HG03159 (cell line): Measurements from ENCODE around the gene GABRR3.

ENCODE experiments used
- ATAC-seq: cut with Tn5 transposase; IDR thresholded peaks from one replicate; pipeline ENCODE4 v1.9.1; 2021; ENCODE audit warnings: mild to moderate bottlenecking, moderate library complexity; ENCODE audit not compliant: unreplicated experiment

GABRR3 gene

GRCh38 chr3:98035208-98035607 lies at the start of gene GABRR3:
TSS of gene GABRR3 (minus strand) at chr3:98035315. CDS start at chr3:98034987, 328 bp downstream.
- no peak for ATAC-seq

DNA sequence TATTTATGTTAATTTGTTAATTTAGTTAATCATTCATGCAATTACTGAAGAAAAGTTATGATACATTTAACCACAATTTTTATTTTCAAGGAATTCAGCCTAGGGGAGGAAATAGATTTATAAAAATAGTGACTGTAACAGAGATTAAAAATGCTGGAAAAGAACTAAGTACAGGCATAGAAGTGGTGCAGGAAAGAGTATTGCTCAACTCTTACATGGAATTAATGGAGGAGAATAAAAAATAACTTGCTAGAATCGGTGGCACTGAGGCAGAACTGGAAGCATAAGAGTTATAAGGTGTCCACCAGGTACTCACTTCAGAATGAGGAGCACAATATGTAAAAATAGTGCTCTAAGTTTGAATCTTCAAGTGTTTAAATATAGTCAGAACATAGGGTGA lies 38.4 kb upstream of the GABRR3 start:
- no peak for ATAC-seq

DNA sequence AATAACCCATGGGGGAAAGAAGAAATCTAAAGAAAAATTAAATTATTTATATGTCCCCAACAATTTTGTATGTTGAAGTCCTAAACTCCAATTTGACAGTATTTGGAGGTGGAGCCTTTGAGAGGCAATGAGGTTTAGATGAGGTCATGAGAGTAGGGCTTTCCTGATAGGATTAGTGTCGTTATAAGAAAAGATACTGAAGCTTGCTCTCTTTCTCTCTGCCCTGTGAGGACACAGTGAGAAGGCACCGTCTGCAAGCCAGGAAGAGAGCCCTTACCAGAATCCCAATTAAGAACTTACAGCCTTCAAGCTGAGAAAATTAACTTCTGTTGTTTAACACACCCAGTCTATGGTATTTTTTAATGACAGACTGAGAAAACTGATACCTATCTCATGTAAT lies 35.7 kb upstream of the GABRR3 start:
- ATAC-seq = no peak

- ATAC-seq = no peak
Measured at GRCh38 chr3:98068824-98069223, 33.7 kb upstream of the GABRR3 start.

GRCh38 chr3:98058244-98058960 lies 23.3 kb upstream of the GABRR3 start:
- no peak for ATAC-seq

GRCh38 chr3:98057631-98058030 lies 22.5 kb upstream of the GABRR3 start:
- ATAC-seq = no peak

DNA sequence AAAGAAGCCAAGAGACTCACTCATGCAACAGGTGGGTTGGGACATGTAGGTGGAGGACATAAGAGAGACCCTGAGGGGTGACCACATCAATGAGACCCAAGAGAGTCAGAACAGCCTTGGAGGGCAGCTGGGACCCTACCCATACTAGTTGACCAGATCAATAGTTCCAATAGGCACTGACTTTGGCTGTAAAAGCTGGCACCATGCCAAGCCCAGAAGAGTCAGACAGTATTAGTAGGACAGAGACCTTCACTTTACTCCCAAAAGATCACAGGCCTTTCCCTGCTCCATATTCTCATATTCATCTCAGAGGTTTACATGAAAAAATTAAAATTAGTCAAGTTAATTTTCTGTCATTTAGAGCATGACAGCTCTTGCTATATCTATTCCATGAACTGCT lies 20.9 kb upstream of the GABRR3 start:
- ATAC-seq = no peak

GRCh38 chr3:98049271-98049670 lies 14.2 kb upstream of the GABRR3 start:
- ATAC-seq = no peak

- ATAC-seq = no peak
Measured at GRCh38 chr3:98048586-98048985, 13.5 kb upstream of the GABRR3 start.

DNA sequence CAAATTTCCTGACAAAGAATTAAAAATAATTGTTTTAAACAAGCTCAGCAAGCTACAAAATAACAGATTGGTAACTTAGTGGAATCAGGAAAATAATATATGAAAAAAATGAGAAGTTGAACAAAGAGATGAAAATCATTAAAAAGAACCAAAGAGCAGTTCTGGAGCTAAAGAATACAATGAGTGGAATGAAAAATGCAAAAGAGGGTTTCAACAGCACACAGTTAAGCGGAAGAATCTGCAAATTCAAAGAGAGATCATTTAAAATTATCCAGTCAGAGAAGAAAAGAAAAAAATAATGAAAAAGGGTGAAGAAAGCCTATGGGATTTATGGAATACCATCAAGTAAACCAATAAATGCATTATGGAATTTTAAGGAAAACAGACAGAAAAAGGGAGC lies 6.2 kb upstream of the GABRR3 start:
- no peak for ATAC-seq

DNA sequence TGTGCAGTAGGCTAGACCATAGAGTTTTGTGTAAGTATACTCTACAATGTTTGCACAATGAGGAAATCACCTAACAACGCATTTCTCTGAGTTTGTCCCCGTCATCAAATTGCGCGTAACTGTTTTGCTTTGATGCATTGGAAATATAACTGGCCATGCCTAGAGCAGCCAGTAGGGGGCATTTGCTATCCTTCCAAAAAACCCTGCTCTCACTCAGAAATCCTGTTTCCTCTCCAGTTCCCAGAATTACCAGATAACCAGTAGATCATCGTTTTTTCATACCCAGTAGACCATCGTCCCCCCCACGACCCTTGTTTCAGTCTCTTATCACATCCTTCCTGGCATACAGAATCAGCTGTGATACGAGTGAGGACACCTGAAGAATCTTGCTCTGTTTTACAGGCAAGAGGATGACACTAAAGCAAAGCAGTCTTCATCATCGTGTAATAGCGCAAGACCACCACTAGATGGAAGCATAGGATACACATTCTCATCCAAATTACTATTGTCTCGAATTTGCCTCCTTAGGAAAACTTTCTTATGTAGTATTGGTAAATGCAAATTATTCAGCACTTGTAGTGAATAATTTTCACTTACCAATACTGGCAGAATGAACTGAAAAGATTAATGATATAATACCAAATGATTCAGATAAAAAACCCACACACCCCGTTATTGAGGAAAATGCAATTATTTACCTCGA lies 4.4 kb upstream of the GABRR3 start:
- peak; percentile 97 for ATAC-seq

- no peak for ATAC-seq
Measured at GRCh38 chr3:98038876-98039275, 3.8 kb upstream of the GABRR3 start.

DNA sequence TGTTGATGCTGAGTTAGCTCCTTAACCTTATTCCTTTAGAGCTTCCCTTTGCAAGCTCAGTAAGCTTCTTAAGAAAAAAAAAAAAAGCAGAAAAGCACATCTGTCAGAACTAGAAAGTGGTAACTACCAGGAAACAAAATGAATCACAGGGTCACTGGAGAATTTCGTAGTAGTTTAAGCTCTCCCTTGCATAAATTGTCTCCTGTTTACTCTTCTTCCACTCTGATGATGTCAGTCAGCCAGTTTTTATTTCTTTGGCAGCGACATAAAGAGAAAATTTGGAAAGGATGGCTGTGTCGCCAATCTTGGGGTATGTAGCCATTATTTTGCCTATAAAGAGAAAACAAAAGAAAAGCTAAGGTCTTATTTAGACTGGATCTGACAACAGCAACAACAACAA lies 3.2 kb upstream of the GABRR3 start:
- ATAC-seq = no peak

GRCh38 chr3:98034486-98034885 lies 629 bp downstream of the GABRR3 start:
- no peak for ATAC-seq

- ATAC-seq = no peak
Measured at GRCh38 chr3:98034036-98034435, 1.1 kb downstream of the GABRR3 start.

GRCh38 chr3:98032904-98033303 lies 2.2 kb downstream of the GABRR3 start:
- no peak for ATAC-seq

- no peak for ATAC-seq
Measured at GRCh38 chr3:98032265-98032664, 2.9 kb downstream of the GABRR3 start.

GRCh38 chr3:98029083-98029482 lies 6.0 kb downstream of the GABRR3 start:
- ATAC-seq = no peak

DNA sequence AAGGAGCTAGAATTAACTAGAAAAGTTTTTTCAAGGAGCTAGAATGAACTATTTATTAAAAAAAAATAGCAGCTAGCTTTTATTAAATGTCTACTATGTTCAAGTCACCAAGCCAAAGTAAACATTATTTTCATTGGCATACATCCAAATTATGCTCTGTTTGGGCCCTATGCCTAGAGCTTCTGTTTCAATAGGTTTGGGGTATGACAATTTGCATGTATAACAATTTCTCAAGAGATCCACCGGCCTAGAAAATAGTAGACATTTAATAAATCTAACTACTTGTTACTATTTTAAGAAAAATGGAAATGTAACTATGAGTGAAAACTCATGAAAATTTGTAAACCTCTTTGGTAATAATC lies 8.0 kb downstream of the GABRR3 start:
- peak; percentile 36 for ATAC-seq

DNA sequence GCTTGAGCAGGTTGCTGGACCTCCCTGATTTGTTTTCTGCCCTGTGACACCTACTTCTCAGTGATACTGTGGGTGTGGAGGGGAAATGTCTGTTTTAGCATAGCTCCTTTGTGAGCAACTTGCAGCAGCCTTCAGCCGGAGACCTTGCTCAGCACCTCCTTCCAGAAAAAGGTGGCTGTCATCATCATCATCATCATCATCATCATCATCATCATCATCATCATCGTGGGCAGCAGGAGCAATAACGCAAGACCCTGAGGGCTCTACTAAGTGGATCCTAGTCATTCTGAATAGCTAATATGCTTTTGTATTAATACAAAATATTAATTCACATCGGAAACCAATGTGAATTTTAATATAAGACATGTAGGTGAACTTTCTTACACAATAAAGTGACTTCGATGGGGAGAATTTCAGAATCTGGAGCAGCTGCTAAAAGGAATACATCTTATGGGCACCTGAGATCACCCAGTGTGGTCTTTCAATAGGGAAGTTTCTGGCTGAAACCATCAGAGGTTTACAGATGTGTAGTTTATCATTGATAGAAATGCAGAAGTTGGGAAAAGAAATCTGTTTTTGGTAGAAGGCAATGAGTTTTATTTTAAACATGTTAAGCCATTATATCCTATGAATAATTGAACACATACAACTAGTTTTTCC lies 8.6 kb downstream of the GABRR3 start:
- peak; percentile 50 for ATAC-seq

DNA sequence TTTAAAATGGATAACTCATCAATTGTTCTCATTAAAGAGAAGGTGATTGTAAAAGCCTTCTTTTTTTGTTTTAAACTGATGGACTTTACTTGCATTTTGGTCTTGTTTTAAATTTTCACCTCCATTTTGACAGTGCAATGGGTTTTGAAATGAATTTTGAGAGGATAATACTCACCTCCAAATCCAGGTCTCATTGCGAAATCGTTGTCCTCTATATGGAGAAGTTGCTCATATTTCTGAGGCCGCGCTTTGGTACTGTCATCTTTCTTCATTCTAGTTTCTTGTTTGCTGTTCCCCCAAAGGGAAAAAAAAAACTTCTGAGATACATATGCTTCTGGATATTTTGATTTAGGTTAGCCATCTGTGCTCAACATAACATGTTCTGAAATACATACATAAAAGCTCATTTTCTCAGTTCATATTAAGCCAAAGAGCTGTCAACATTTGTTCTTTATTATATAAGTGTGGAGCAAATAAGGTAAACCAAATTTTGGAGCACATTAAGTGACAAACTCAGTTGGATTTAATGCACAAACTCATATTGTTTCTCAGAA lies 9.6 kb downstream of the GABRR3 start:
- no peak for ATAC-seq
